Hepatocyte (in vitro differentiated cells): ENCODE results near the gene NEDD4L.

ENCODE experiments used
- EZH2phosphoT487 ChIP-seq: fragments of 200-600 bp; sonication (generic); IDR thresholded peaks from one replicate; pipeline ENCODE4 v1.6.1; 2018; ENCODE audit warnings: antibody characterized with exemption, mild to moderate bottlenecking, low read depth, moderate library complexity; ENCODE audit not compliant: unreplicated experiment, severe bottlenecking
- TF ChIP-seq, protein P1 (sequence below): fragments of 200-600 bp; sonication (generic); IDR thresholded peaks from 2 replicates; pipeline ENCODE4 v1.5.1; 2016; ENCODE audit warnings: antibody characterized with exemption, mild to moderate bottlenecking; ENCODE audit not compliant: poor library complexity

DNA sequence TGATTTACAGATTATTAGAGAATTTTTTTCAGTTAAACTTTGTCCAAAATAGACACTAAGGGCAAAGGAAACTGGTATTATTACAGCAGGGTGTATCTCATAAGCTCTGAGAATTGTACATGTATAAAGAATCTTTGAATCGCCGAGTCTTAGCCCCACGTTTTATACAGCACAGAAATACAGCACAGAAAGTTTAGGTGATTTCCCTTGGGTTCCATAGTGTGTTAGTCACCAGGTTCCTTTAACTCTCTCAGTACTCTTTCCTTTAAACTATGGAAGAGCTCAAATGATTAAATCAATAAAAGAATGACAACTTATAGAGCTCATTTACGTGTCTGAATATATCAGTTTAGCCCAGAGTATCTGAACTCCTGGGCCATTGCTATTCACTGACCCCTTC is 256.8 kb downstream of the NEDD4L start:
- TF ChIP-seq, protein P1, sequence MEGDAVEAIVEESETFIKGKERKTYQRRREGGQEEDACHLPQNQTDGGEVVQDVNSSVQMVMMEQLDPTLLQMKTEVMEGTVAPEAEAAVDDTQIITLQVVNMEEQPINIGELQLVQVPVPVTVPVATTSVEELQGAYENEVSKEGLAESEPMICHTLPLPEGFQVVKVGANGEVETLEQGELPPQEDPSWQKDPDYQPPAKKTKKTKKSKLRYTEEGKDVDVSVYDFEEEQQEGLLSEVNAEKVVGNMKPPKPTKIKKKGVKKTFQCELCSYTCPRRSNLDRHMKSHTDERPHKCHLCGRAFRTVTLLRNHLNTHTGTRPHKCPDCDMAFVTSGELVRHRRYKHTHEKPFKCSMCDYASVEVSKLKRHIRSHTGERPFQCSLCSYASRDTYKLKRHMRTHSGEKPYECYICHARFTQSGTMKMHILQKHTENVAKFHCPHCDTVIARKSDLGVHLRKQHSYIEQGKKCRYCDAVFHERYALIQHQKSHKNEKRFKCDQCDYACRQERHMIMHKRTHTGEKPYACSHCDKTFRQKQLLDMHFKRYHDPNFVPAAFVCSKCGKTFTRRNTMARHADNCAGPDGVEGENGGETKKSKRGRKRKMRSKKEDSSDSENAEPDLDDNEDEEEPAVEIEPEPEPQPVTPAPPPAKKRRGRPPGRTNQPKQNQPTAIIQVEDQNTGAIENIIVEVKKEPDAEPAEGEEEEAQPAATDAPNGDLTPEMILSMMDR: no peak
- no peak for TF ChIP-seq EZH2phosphoT487
